HEK293 (cell line): Measurements from ENCODE around the gene SMPD3.

Experiments
- CTCF ChIA-PET: fragments of 350-600 bp; formaldehyde crosslinking; extraction: SDS; loops from one replicate; lab custom pipeline; 2021; ENCODE audit warnings: antibody characterized with exemption; lab: Yijun Ruan, JAX
- POLR2A ChIA-PET: fragments of 300-600 bp; formaldehyde crosslinking; extraction: SDS; loops from one replicate; lab custom pipeline; 2020; ENCODE audit warnings: antibody characterized with exemption, inconsistent platforms; lab: Yijun Ruan, JAX
- H3K27ac ChIP-seq: fragments of 200-500 bp; sonication (Bioruptor generic); 2 replicates; pipeline ENCODE4 v1.5.1; 2014; ENCODE audit warnings: low read depth, low read length, control low read depth, inconsistent platforms; ENCODE audit errors: extremely low read depth
- H3K36me3 ChIP-seq, 2 experiments: fragments of 200-500 bp in 1 of 2; sonication (Bioruptor generic) in 1 of 2; 1 replicate in 1 of 2; 2 replicates in 1 of 2; pipeline ENCODE4 v1.5.1; 2014 to 2017; ENCODE audit warnings: inconsistent platforms in 2 of 2, low read length in 2 of 2; ENCODE audit not compliant: control insufficient read depth in 2 of 2, insufficient read depth in 1 of 2
- H3K4me1 ChIP-seq: fragments of 200-500 bp; sonication (Bioruptor generic); 2 replicates; pipeline ENCODE4 v1.5.1; 2014; ENCODE audit warnings: mild to moderate bottlenecking, low read length, inconsistent platforms; ENCODE audit not compliant: control insufficient read depth, insufficient read depth
- H3K4me3 ChIP-seq: 2 replicates; pipeline ENCODE4 v1.5.1; 2011; ENCODE audit warnings: low read depth, mild to moderate bottlenecking, control low read depth, low read length, moderate library complexity
- H3K9me3 ChIP-seq: fragments of 200-500 bp; sonication (Bioruptor generic); 2 replicates; pipeline ENCODE4 v1.5.1; 2014; ENCODE audit warnings: low read depth, low read length, inconsistent platforms; ENCODE audit not compliant: control insufficient read depth, insufficient read depth
- BCL11B ChIP-seq: fragments of 450-650 bp; formaldehyde crosslinking; IDR thresholded peaks from 2 replicates; pipeline ENCODE4 v1.5.1; 2016; ENCODE audit warnings: low read depth, missing biosample characterization, missing genetic modification characterization
- CTCF ChIP-seq: fragments of 450-650 bp; formaldehyde crosslinking; IDR thresholded peaks from 2 replicates; pipeline ENCODE4 v1.5.1; 2016; ENCODE audit warnings: missing biosample characterization, missing genetic modification characterization
- GFI1B ChIP-seq: fragments of 450-650 bp; formaldehyde crosslinking; IDR thresholded peaks from 2 replicates; pipeline ENCODE4 v1.5.1; 2016; ENCODE audit warnings: missing biosample characterization, missing genetic modification characterization
- SCRT1 ChIP-seq: fragments of 450-650 bp; formaldehyde crosslinking; IDR thresholded peaks from 2 replicates; pipeline ENCODE4 v1.5.1; 2016; ENCODE audit warnings: missing biosample characterization, missing genetic modification characterization, borderline replicate concordance
- SCRT2 ChIP-seq: fragments of 450-650 bp; formaldehyde crosslinking; IDR thresholded peaks from 2 replicates; pipeline ENCODE4 v1.5.1; 2016; ENCODE audit warnings: missing biosample characterization, missing genetic modification characterization
- SP3 ChIP-seq: fragments of 450-650 bp; formaldehyde crosslinking; IDR thresholded peaks from 2 replicates; pipeline ENCODE4 v1.5.1; 2016; ENCODE audit warnings: missing biosample characterization, missing genetic modification characterization
- TSHZ1 ChIP-seq: fragments of 450-650 bp; formaldehyde crosslinking; IDR thresholded peaks from 2 replicates; pipeline ENCODE4 v1.5.1; 2016; ENCODE audit warnings: missing biosample characterization, missing genetic modification characterization, borderline replicate concordance
- YY1 ChIP-seq: fragments of 450-650 bp; formaldehyde crosslinking; IDR thresholded peaks from 2 replicates; pipeline ENCODE4 v1.5.1; 2018; ENCODE audit warnings: missing biosample characterization, missing genetic modification characterization
- YY2 ChIP-seq: fragments of 450-650 bp; formaldehyde crosslinking; IDR thresholded peaks from 2 replicates; pipeline ENCODE4 v1.5.1; 2016; ENCODE audit warnings: missing biosample characterization, missing genetic modification characterization
- ZBTB1 ChIP-seq: fragments of 450-650 bp; formaldehyde crosslinking; IDR thresholded peaks from 2 replicates; pipeline ENCODE4 v1.5.1; 2016; ENCODE audit warnings: missing biosample characterization, missing genetic modification characterization
- ZFHX2 ChIP-seq: fragments of 450-650 bp; formaldehyde crosslinking; conservative IDR thresholded peaks from 2 replicates; pipeline ENCODE4 v1.5.1; 2016; ENCODE audit warnings: missing biosample characterization, missing genetic modification characterization
- ZNF10 ChIP-seq: fragments of 450-650 bp; formaldehyde crosslinking; IDR thresholded peaks from 2 replicates; pipeline ENCODE4 v1.5.1; 2017; ENCODE audit warnings: missing biosample characterization, missing genetic modification characterization
- ZNF112 ChIP-seq: fragments of 450-650 bp; formaldehyde crosslinking; IDR thresholded peaks from 2 replicates; pipeline ENCODE4 v1.5.0; 2017; ENCODE audit warnings: missing biosample characterization, missing genetic modification characterization
- ZNF398 ChIP-seq: fragments of 450-650 bp; formaldehyde crosslinking; IDR thresholded peaks from 2 replicates; pipeline ENCODE4 v1.5.1; 2017; ENCODE audit warnings: missing biosample characterization, missing genetic modification characterization
- ZNF416 ChIP-seq: fragments of 450-650 bp; formaldehyde crosslinking; IDR thresholded peaks from 2 replicates; pipeline ENCODE4 v1.5.1; 2016; ENCODE audit warnings: missing biosample characterization, missing genetic modification characterization
- ZNF426 ChIP-seq: fragments of 450-650 bp; formaldehyde crosslinking; IDR thresholded peaks from 2 replicates; pipeline ENCODE4 v1.5.1; 2017; ENCODE audit warnings: missing biosample characterization, missing genetic modification characterization, mild to moderate bottlenecking, inconsistent platforms, moderate library complexity
- ZNF585B ChIP-seq: fragments of 450-650 bp; formaldehyde crosslinking; IDR thresholded peaks from 2 replicates; pipeline ENCODE4 v1.5.1; 2016; ENCODE audit warnings: missing biosample characterization, missing genetic modification characterization
- ZNF621 ChIP-seq: fragments of 450-650 bp; formaldehyde crosslinking; IDR thresholded peaks from 2 replicates; pipeline ENCODE4 v1.5.1; 2017; ENCODE audit warnings: missing biosample characterization, missing genetic modification characterization
- ZNF639 ChIP-seq: fragments of 450-650 bp; formaldehyde crosslinking; IDR thresholded peaks from 2 replicates; pipeline ENCODE4 v1.5.1; 2016; ENCODE audit warnings: missing biosample characterization, missing genetic modification characterization
- ZNF645 ChIP-seq: fragments of 450-650 bp; formaldehyde crosslinking; IDR thresholded peaks from 2 replicates; pipeline ENCODE4; 2016; ENCODE audit warnings: missing biosample characterization, missing genetic modification characterization
- ZNF677 ChIP-seq: fragments of 450-650 bp; IDR thresholded peaks from 2 replicates; pipeline ENCODE4 v1.5.0; 2018; ENCODE audit warnings: missing biosample characterization, mild to moderate bottlenecking, missing genetic modification characterization, moderate library complexity
- ZSCAN16 ChIP-seq: fragments of 450-650 bp; formaldehyde crosslinking; IDR thresholded peaks from 2 replicates; pipeline ENCODE4 v1.5.1; 2016; ENCODE audit warnings: missing biosample characterization, missing genetic modification characterization
- TF ChIP-seq, protein P1 (sequence below): fragments of 450-650 bp; formaldehyde crosslinking; IDR thresholded peaks from 2 replicates; pipeline ENCODE4 v1.5.1; 2016; ENCODE audit warnings: missing biosample characterization, missing genetic modification characterization

SMPD3 gene

DNA sequence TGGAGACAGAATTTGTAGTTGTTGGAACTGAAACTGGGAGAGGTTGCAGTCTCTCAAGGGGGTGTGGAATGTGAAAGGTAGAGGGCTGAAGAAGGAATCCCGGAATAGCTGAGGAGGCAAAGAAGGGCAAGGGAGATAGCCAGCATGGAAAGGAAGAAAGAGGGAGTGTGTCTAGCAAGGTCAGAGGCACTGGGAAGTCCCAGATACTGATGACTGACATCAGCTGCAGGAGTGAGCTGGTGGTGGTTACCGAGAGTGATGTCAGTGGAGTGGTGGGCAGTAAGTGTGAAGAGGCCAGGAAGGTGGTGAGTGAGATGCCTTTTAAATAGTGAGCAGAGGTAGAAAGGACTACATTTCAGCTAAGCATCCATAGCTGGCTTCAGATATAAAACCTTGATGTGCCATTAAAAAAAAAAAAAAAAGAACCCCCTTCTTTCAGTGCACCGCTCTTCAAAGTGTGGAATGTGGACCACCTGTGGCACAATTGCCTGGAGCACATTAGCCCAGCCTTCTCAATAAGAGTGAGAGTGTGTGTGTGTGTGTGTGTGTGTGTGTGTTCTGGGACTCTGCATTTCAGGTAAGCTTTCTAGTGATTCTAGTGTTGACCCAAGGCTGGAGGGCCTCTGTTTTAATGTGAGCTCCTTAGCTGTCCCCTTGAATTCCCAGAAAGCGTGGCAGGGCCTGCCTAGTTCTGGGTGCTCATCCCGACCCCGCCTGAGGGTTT lies 129.0 kb downstream of the SMPD3 start:
- H3K27ac ChIP-seq: no peak overlapping the region
- ChIA-PET CTCF (interaction anchor here (1.4 kb wide), 2 partner anchors 9 to 58 kb away, joined by 3 to 7 read pairs; no protein-coding TSS in a partner anchor), POLR2A (interaction anchor here (0.6 to 0.9 kb wide), 3 partner anchors 9 to 65 kb away, joined by 3 to 9 read pairs (median 3); partner anchors contain the start of genes PRMT7, SLC7A6 and SLC7A6OS)
- H3K36me3 ChIP-seq: peaks cover 28 to 72% of the 10 kb centered on the region in 2 experiments; a peak in 2 of 3 replicates
- no peaks in the 10 kb centered on the region for H3K4me1 ChIP-seq
- no peaks in the 10 kb centered on the region for H3K9me3 ChIP-seq
- no peak overlapping the region for H3K4me3 ChIP-seq
- TF ChIP-seq, protein P1, sequence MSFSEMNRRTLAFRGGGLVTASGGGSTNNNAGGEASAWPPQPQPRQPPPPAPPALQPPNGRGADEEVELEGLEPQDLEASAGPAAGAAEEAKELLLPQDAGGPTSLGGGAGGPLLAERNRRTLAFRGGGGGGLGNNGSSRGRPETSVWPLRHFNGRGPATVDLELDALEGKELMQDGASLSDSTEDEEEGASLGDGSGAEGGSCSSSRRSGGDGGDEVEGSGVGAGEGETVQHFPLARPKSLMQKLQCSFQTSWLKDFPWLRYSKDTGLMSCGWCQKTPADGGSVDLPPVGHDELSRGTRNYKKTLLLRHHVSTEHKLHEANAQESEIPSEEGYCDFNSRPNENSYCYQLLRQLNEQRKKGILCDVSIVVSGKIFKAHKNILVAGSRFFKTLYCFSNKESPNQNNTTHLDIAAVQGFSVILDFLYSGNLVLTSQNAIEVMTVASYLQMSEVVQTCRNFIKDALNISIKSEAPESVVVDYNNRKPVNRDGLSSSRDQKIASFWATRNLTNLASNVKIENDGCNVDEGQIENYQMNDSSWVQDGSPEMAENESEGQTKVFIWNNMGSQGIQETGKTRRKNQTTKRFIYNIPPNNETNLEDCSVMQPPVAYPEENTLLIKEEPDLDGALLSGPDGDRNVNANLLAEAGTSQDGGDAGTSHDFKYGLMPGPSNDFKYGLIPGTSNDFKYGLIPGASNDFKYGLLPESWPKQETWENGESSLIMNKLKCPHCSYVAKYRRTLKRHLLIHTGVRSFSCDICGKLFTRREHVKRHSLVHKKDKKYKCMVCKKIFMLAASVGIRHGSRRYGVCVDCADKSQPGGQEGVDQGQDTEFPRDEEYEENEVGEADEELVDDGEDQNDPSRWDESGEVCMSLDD (tag by site-specific recombination): no peak
- TF ChIP-seq ZNF398 (no peak), ZNF585B (no peak), CTCF (tag by site-specific recombination) (no peak), YY1 (no peak), ZNF677 (no peak), ZNF10 (tag by site-specific recombination) (peak; percentile 72; the same call in 1 of the 2 replicates), ZNF416 (no peak), SP3 (tag by site-specific recombination) (no peak), GFI1B (tag by site-specific recombination) (no peak), ZBTB1 (no peak), ZFHX2 (tag by site-specific recombination) (no peak), ZSCAN16 (tag by site-specific recombination) (no peak), BCL11B (no peak), ZNF426 (tag by site-specific recombination) (no peak), TSHZ1 (tag by site-specific recombination) (no peak), SCRT1 (tag by site-specific recombination) (peak; percentile 63; the same call in 1 of the 2 replicates), SCRT2 (tag by site-specific recombination) (peak; percentile 72), ZNF112 (tag by site-specific recombination) (no peak), ZNF645 (no peak), ZNF639 (no peak), ZNF621 (no peak), YY2 (no peak)
